ENCODE data around the gene RALGPS1. TPM values are rescaled to one million over a fixed set of nuclear protein-coding genes. Genes with fewer than 3 reads are reported as not detected.
A peak's percentile ranks its signal among the peaks of the same experiment; 100 is the strongest.

Gene RALGPS1
- polyA plus RNA-seq, 3 donors = 0.60 to 4.6 (median 1.3) TPM

DNA sequence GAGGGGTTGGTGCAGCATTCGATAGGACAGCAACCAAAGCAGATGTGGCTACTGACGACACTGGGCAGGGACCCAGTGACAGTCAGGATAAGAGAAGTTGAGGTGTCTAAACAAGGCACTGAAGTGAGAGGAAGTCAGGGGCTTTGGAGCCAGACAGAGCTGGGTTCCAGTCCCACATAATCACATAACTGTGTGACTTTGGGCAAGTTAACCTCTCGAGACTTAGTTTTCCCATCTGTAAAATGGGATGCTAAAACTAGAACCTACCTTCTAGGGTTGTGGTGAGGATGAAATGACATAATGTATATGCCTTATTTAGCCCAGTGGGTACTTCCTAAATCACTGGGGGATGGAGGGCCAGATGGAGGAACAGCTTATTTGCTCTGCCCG lies 204.7 kb downstream of the RALGPS1 start:
- Mint-ChIP-seq H3K36me3 (no peaks in the 10 kb centered on the region), H3K4me1 (peaks cover 5% of the 10 kb centered on the region), H3K4me3 (no peak overlapping the region), H3K27me3 (ENCODE audit: low read depth in 3 of 3) (peaks cover 33 to 58% (median 44%) of the 10 kb centered on the region in 3 donors), H3K9me3 (peaks cover 0 to 10% (median 0%) of the 10 kb centered on the region in 7 donors), H3K27ac (peak overlapping the region in 1 of 7 donors; percentile 64)
- H3K4me2 ChIP-seq (replicated peaks; ENCODE audit: extremely low read depth, low read length, poor library complexity, severe bottlenecking) = no peak overlapping the region
- H3K4me1 ChIP-seq (ENCODE audit: control insufficient read depth in 1 of 2, insufficient read depth in 2 of 2, low read length in 2 of 2) = peaks cover 0 to 3% of the 10 kb centered on the region in 2 donors
- H3K4me3 ChIP-seq (replicated peaks in 1 of 3; ENCODE audit: low read depth in 2 of 3, low read length in 3 of 3) = no peak overlapping the region
- no peak for TF ChIP-seq CTCF (IDR thresholded peaks at IDR 0.05)
- H3K27me3 ChIP-seq (ENCODE audit: control insufficient read depth in 2 of 2, insufficient read depth in 2 of 2, low read length in 2 of 2) = peaks cover 24 to 36% of the 10 kb centered on the region in 2 donors
- H3K27ac ChIP-seq (ENCODE audit: low read depth in 1 of 2, low read length in 2 of 2) = no peak overlapping the region
- H3K36me3 ChIP-seq (replicated peaks in 1 of 2; ENCODE audit: control insufficient read depth in 1 of 2, insufficient read depth in 2 of 2, low read length in 2 of 2) = no peaks in the 10 kb centered on the region
- no peak for DNase-seq
- WGBS (ENCODE audit: insufficient coverage) = 56% methylated on average over 2 of the region's 4 CpGs
- H4K20me1 ChIP-seq (ENCODE audit: insufficient read depth, low read length) = no peaks in the 10 kb centered on the region
- intact Hi-C loops (cut with micrococcal nuclease) = no loop called here
- H3K79me2 ChIP-seq (ENCODE audit: insufficient read depth, low read length) = no peaks in the 10 kb centered on the region
- H2AFZ ChIP-seq (ENCODE audit: insufficient read depth, low read depth, low read length, poor library complexity, severe bottlenecking) = no peak overlapping the region
- no peak overlapping the region for H3K9ac ChIP-seq (ENCODE audit: insufficient read depth, low read length, poor library complexity, severe bottlenecking)
- H3K9me3 ChIP-seq (replicated peaks in 1 of 2; ENCODE audit: control insufficient read depth in 1 of 2, insufficient read depth in 1 of 2, low read length in 2 of 2) = peaks cover 2 to 3% of the 10 kb centered on the region in 2 donors

DNA sequence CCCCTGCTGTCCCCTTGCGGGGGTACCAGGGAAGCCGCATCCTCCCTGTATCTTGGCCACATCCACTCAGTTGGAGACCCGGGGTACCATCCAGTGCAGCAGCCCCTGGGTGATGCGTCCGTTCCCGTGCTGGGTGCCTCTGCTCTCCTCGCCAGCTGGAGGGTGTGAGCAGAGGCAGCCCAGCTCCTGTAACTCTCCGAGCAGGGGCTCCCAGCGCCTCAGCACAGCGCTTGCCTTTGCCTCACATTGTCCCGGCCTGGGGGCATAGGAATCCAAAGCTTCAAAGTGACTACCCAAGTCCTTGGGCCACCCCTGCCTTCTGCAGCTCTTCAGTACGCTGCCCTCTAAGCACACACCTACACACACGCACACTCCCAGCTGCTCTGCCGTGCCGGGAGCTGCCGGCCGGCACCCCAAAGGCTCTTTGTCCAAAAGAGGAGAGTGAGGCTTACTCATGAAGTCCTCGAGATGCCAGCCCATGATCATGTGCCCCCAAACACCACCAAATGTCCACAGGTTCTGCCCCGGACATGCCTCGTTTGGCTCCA lies 207.1 kb downstream of the RALGPS1 start:
- H2AFZ ChIP-seq (ENCODE audit: insufficient read depth, low read depth, low read length, poor library complexity, severe bottlenecking) = no peak overlapping the region
- H3K9me3 ChIP-seq (replicated peaks in 1 of 2; ENCODE audit: control insufficient read depth in 1 of 2, insufficient read depth in 1 of 2, low read length in 2 of 2) = peaks cover 2 to 3% of the 10 kb centered on the region in 2 donors
- Mint-ChIP-seq H3K27me3 (ENCODE audit: low read depth in 3 of 3) (peaks cover 42 to 72% (median 64%) of the 10 kb centered on the region in 3 donors), H3K36me3 (no peaks in the 10 kb centered on the region), H3K9me3 (peaks cover 0 to 10% (median 1%) of the 10 kb centered on the region in 7 donors), H3K4me1 (peaks cover 9% of the 10 kb centered on the region), H3K4me3 (peak overlapping the region in 1 of 2 donors; percentile 73), H3K27ac (peak overlapping the region in 1 of 7 donors; percentile 70)
- H3K4me3 ChIP-seq (replicated peaks in 1 of 3; ENCODE audit: low read depth in 2 of 3, low read length in 3 of 3) = no peak overlapping the region
- peaks cover 0 to 3% of the 10 kb centered on the region in 2 donors for H3K4me1 ChIP-seq (ENCODE audit: control insufficient read depth in 1 of 2, insufficient read depth in 2 of 2, low read length in 2 of 2)
- intact Hi-C loops (cut with micrococcal nuclease) = no loop called here
- H3K36me3 ChIP-seq (replicated peaks in 1 of 2; ENCODE audit: control insufficient read depth in 1 of 2, insufficient read depth in 2 of 2, low read length in 2 of 2) = no peaks in the 10 kb centered on the region
- DNase-seq = no peak
- no peak overlapping the region for H3K27ac ChIP-seq (ENCODE audit: low read depth in 1 of 2, low read length in 2 of 2)
- H3K4me2 ChIP-seq (replicated peaks; ENCODE audit: extremely low read depth, low read length, poor library complexity, severe bottlenecking) = no peak overlapping the region
- no peaks in the 10 kb centered on the region for H4K20me1 ChIP-seq (ENCODE audit: insufficient read depth, low read length)
- no peak for TF ChIP-seq CTCF (IDR thresholded peaks at IDR 0.05)
- 71% methylated on average over 17 of the region's 20 CpGs for WGBS (ENCODE audit: insufficient coverage)
- H3K79me2 ChIP-seq (ENCODE audit: insufficient read depth, low read length) = no peaks in the 10 kb centered on the region
- H3K9ac ChIP-seq (ENCODE audit: insufficient read depth, low read length, poor library complexity, severe bottlenecking) = no peak overlapping the region
- H3K27me3 ChIP-seq (ENCODE audit: control insufficient read depth in 2 of 2, insufficient read depth in 2 of 2, low read length in 2 of 2) = peaks cover 24 to 51% of the 10 kb centered on the region in 2 donors

Data from CD14-positive monocyte (primary cell).